HepG2 (cell line): ENCODE data around the gene WDHD1. TPM values are rescaled to one million over a fixed set of nuclear protein-coding genes. Genes with fewer than 3 reads are reported as not detected.

Experiments used
- ATF3 ChIP-seq: sonication (generic); formaldehyde crosslinking; IDR thresholded peaks from 2 replicates; pipeline ENCODE4 v1.4.0; 2020; ENCODE audit warnings: missing genetic modification reagents
- EED ChIP-seq: sonication (generic); formaldehyde crosslinking; IDR thresholded peaks from 2 replicates; pipeline ENCODE4 v1.5.0; 2020; ENCODE audit warnings: mild to moderate bottlenecking, missing genetic modification reagents
- ELF3 ChIP-seq: IDR thresholded peaks from 2 replicates; pipeline ENCODE4 v1.6.1; 2016; ENCODE audit warnings: missing genetic modification reagents, missing compliant biosample characterization
- FOXK2 ChIP-seq: fragments of 450-650 bp; IDR thresholded peaks from 2 replicates; pipeline ENCODE4 v1.6.1; 2016
- GMEB1 ChIP-seq: sonication (generic); formaldehyde crosslinking; IDR thresholded peaks from 2 replicates; pipeline ENCODE4 v1.5.1; 2020; ENCODE audit warnings: missing genetic modification reagents, mild to moderate bottlenecking, borderline replicate concordance
- MBNL3 ChIP-seq: fragments of 250-450 bp; sonication (Bioruptor Pico); conservative IDR thresholded peaks from 2 replicates; pipeline ENCODE4 v1.8.0; 2022; ENCODE audit warnings: mild to moderate bottlenecking, inconsistent platforms
- MLXIP ChIP-seq: sonication (generic); formaldehyde crosslinking; IDR thresholded peaks from 2 replicates; pipeline ENCODE4 v1.9.0; 2021; ENCODE audit warnings: missing genetic modification reagents, borderline replicate concordance
- PITX1 ChIP-seq: sonication (generic); formaldehyde crosslinking; IDR thresholded peaks from 2 replicates; pipeline ENCODE4 v1.5.1; 2020; ENCODE audit warnings: mild to moderate bottlenecking, missing genetic modification reagents
- RORA ChIP-seq: sonication (generic); formaldehyde crosslinking; IDR thresholded peaks from 2 replicates; pipeline ENCODE4 v1.5.0; 2020; ENCODE audit warnings: mild to moderate bottlenecking, missing genetic modification reagents, moderate library complexity
- STAG1 ChIP-seq: sonication (generic); formaldehyde crosslinking; IDR thresholded peaks from 2 replicates; pipeline ENCODE4 v1.4.0; 2020; ENCODE audit warnings: missing genetic modification reagents
- THYN1 ChIP-seq: sonication (generic); formaldehyde crosslinking; IDR thresholded peaks from 2 replicates; pipeline ENCODE4 v1.8.1; 2023; ENCODE audit warnings: low read depth, mild to moderate bottlenecking, moderate library complexity, missing genetic modification reagents, borderline replicate concordance
- ZFP41 ChIP-seq: sonication (generic); formaldehyde crosslinking; IDR thresholded peaks from 2 replicates; pipeline ENCODE4 v1.4.0; 2020; ENCODE audit warnings: mild to moderate bottlenecking, missing genetic modification reagents, borderline replicate concordance
- ZNF235 ChIP-seq: sonication (generic); formaldehyde crosslinking; IDR thresholded peaks from 2 replicates; pipeline ENCODE4 v1.8.1; 2023; ENCODE audit warnings: mild to moderate bottlenecking, missing genetic modification reagents, borderline replicate concordance
- ZNF530 ChIP-seq: sonication (generic); formaldehyde crosslinking; IDR thresholded peaks from 2 replicates; pipeline ENCODE4 v1.5.0; 2020; ENCODE audit warnings: low read depth, mild to moderate bottlenecking, missing genetic modification reagents
- ZNF770 ChIP-seq: sonication (generic); formaldehyde crosslinking; IDR thresholded peaks from 2 replicates; pipeline ENCODE4 v1.5.0; 2020; ENCODE audit warnings: mild to moderate bottlenecking, missing genetic modification reagents
- ZNF816 ChIP-seq: sonication (generic); formaldehyde crosslinking; IDR thresholded peaks from 2 replicates; pipeline ENCODE4 v1.8.0; 2022; ENCODE audit warnings: missing genetic modification reagents, mild to moderate bottlenecking, borderline replicate concordance
- ZNF850 ChIP-seq: sonication (generic); formaldehyde crosslinking; conservative IDR thresholded peaks from 2 replicates; pipeline ENCODE4 v1.9.0; 2021; ENCODE audit warnings: mild to moderate bottlenecking, missing genetic modification reagents
- ZXDC ChIP-seq: sonication (generic); formaldehyde crosslinking; IDR thresholded peaks from 2 replicates; pipeline ENCODE4 v1.5.0; 2020; ENCODE audit warnings: mild to moderate bottlenecking, missing genetic modification reagents
- polyA plus RNA-seq, 8 experiments: library from polyadenylated mRNA; depleted of rRNA in 3 of 8; stranded (reverse) in 7 of 8; unstranded in 1 of 8; fragments of >200 nt; fragmentation: Illumina TruSeq in 4 of 8; extraction: Trizol in 4 of 8; gene quantifications; 2 replicates each; pipeline versions ENCODE4 v1.2.1 to v1.2.3, GENCODE V29; 2011 to 2016; ENCODE audit warnings: low read depth in 4 of 8, missing spikeins in 1 of 8, mixed read lengths in 1 of 8; ENCODE audit not compliant: insufficient read depth in 1 of 8
- total RNA-seq, 5 experiments: library from RNA; depleted of rRNA; stranded (reverse); fragments of >200 nt; fragmentation: Illumina TruSeq; extraction: Trizol; gene quantifications; 2 replicates each; pipeline ENCODE4 v1.2.3, GENCODE V29; 2016; ENCODE audit warnings: low read depth in 1 of 5

The WDHD1 gene
- total and polyA plus RNA-seq, 2 of the 13 experiments (the other 11 are each of a cell fraction or from before 2014, with no cell fraction given) = 5.5 to 27.5 TPM

GRCh38 chr14:54902521-54903420, 124.1 kb downstream of the WDHD1 start, which contains the start of gene GCH1 (continued):
- TF ChIP-seq GMEB1 (CRISPR knock-in tag) (no peak; the same call in 1 of the 2 replicates), PITX1 (CRISPR knock-in tag) (peak; percentile 23; the same call in 1 of the 2 replicates), ZNF816 (CRISPR knock-in tag) (no peak; the same call in none of the 2 replicates), ZFP41 (CRISPR knock-in tag) (no peak), ZNF770 (CRISPR knock-in tag) (no peak), ZNF850 (CRISPR knock-in tag) (no peak), THYN1 (CRISPR knock-in tag) (no peak), MBNL3 (no peak), FOXK2 (no peak), MLXIP (CRISPR knock-in tag) (no peak), ZNF530 (CRISPR knock-in tag) (no peak), ZXDC (CRISPR knock-in tag) (0 out of 2 replicates have a peak, but pooled peaks have one; percentile 15), ATF3 (CRISPR knock-in tag) (no peak; the same call in 1 of the 2 replicates), RORA (CRISPR knock-in tag) (no peak), ZNF235 (CRISPR knock-in tag) (0 out of 2 replicates have a peak, but pooled peaks have one; percentile 66), ELF3 (CRISPR knock-in tag) (no peak), STAG1 (peak; percentile 32; the same call in 1 of the 2 replicates), EED (CRISPR knock-in tag) (0 out of 2 replicates have a peak, but pooled peaks have one; percentile 50)
